HCT116 (cell line): Measurements from ENCODE around the gene PIGL.
"Not testable (repeated sequence)": the region's sequence is repeated elsewhere in the genome, so short reads cannot be mapped to it uniquely, and the experiment has no call there.

Experiments used
- EZH2 ChIP-seq: fragments of 200-600 bp; sonication (generic); IDR thresholded peaks from 2 replicates; pipeline ENCODE4 v1.6.1; 2017; ENCODE audit warnings: antibody characterized with exemption, mixed run types
- EZH2phosphoT487 ChIP-seq: fragments of 200-600 bp; IDR thresholded peaks from 2 replicates; pipeline ENCODE4 v1.6.1; 2018; ENCODE audit warnings: antibody characterized with exemption, borderline replicate concordance
- JUND ChIP-seq: IDR thresholded peaks from 2 replicates; pipeline ENCODE4 v1.6.1; 2012
- POLR2A ChIP-seq: IDR thresholded peaks from 2 replicates; pipeline ENCODE4 v1.7.0; 2011; ENCODE audit warnings: borderline replicate concordance; ENCODE audit not compliant: insufficient read depth, insufficient read length; ENCODE audit errors: extremely low read depth
- SIN3A ChIP-seq: IDR thresholded peaks from 2 replicates; pipeline ENCODE4 v1.6.1; 2012; ENCODE audit warnings: low read depth
- SP1 ChIP-seq: IDR thresholded peaks from 2 replicates; pipeline ENCODE4 v1.6.1; 2012; ENCODE audit warnings: low read depth
- YY1 ChIP-seq: IDR thresholded peaks from 2 replicates; pipeline ENCODE4 v1.6.1; 2011; ENCODE audit warnings: low read length, low read depth, moderate library complexity, mild to moderate bottlenecking; ENCODE audit not compliant: insufficient replicate concordance; ENCODE audit errors: extremely low read depth
- TF ChIP-seq, protein P1 (sequence below): IDR thresholded peaks from 2 replicates; pipeline ENCODE4 v1.6.1; 2012
- TF ChIP-seq, protein P2 (sequence below): IDR thresholded peaks from 2 replicates; pipeline ENCODE4 v1.6.1; 2012; ENCODE audit warnings: low read depth
- TF ChIP-seq, protein P3 (sequence below), 3 experiments: fragments of 200-600 bp in 1 of 3; sonication (generic) in 1 of 3; IDR thresholded peaks in 2 of 3; conservative IDR thresholded peaks in 1 of 3; 2 replicates each; pipeline ENCODE4 v1.5.1; 2012 to 2017; ENCODE audit warnings: low read depth in 2 of 3, low read length in 2 of 3, antibody characterized with exemption in 1 of 3, borderline replicate concordance in 1 of 3, control low read depth in 1 of 3, mild to moderate bottlenecking in 1 of 3, mixed read lengths in 1 of 3, mixed run types in 1 of 3, moderate library complexity in 1 of 3; ENCODE audit not compliant: insufficient read depth in 1 of 3

DNA sequence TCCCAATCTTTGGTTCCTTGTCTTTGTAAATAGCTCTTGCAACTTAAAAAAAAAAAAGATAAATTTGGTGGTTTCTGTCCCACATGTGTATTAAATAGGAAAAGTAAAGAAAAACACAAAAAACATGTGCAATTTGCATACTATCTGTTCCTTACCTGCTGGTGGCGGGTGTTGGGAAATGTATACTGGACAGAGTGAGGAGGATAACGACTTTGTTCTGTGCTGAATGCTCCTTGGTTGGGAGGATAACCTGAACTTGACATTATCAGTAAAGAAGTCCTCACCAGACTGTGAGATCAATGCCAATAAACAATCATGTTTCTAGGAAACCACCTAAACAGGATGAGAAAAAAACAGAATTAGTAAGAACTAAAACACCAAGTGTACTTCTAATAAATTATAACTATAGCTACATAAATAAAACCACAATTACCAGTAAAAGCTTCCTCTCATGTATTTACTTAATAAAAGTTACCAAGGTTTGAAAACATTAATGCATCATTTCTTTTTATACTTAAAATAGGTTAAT lies 22.6 kb upstream of the PIGL start:
- TF ChIP-seq, protein P1, sequence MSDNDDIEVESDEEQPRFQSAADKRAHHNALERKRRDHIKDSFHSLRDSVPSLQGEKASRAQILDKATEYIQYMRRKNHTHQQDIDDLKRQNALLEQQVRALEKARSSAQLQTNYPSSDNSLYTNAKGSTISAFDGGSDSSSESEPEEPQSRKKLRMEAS, result not testable (repeated sequence)
- TF ChIP-seq, protein P2, sequence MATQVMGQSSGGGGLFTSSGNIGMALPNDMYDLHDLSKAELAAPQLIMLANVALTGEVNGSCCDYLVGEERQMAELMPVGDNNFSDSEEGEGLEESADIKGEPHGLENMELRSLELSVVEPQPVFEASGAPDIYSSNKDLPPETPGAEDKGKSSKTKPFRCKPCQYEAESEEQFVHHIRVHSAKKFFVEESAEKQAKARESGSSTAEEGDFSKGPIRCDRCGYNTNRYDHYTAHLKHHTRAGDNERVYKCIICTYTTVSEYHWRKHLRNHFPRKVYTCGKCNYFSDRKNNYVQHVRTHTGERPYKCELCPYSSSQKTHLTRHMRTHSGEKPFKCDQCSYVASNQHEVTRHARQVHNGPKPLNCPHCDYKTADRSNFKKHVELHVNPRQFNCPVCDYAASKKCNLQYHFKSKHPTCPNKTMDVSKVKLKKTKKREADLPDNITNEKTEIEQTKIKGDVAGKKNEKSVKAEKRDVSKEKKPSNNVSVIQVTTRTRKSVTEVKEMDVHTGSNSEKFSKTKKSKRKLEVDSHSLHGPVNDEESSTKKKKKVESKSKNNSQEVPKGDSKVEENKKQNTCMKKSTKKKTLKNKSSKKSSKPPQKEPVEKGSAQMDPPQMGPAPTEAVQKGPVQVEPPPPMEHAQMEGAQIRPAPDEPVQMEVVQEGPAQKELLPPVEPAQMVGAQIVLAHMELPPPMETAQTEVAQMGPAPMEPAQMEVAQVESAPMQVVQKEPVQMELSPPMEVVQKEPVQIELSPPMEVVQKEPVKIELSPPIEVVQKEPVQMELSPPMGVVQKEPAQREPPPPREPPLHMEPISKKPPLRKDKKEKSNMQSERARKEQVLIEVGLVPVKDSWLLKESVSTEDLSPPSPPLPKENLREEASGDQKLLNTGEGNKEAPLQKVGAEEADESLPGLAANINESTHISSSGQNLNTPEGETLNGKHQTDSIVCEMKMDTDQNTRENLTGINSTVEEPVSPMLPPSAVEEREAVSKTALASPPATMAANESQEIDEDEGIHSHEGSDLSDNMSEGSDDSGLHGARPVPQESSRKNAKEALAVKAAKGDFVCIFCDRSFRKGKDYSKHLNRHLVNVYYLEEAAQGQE, result not testable (repeated sequence)
- TF ChIP-seq, protein P3, sequence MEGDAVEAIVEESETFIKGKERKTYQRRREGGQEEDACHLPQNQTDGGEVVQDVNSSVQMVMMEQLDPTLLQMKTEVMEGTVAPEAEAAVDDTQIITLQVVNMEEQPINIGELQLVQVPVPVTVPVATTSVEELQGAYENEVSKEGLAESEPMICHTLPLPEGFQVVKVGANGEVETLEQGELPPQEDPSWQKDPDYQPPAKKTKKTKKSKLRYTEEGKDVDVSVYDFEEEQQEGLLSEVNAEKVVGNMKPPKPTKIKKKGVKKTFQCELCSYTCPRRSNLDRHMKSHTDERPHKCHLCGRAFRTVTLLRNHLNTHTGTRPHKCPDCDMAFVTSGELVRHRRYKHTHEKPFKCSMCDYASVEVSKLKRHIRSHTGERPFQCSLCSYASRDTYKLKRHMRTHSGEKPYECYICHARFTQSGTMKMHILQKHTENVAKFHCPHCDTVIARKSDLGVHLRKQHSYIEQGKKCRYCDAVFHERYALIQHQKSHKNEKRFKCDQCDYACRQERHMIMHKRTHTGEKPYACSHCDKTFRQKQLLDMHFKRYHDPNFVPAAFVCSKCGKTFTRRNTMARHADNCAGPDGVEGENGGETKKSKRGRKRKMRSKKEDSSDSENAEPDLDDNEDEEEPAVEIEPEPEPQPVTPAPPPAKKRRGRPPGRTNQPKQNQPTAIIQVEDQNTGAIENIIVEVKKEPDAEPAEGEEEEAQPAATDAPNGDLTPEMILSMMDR (IDR thresholded peaks at IDR 0.05 in 2 of 3, conservative IDR thresholded peaks at IDR 0.05 in 1 of 3; ENCODE audit: borderline replicate concordance in 1 of 3, insufficient read depth in 1 of 3, low read depth in 2 of 3, low read length in 2 of 3), result not testable (repeated sequence)
- TF ChIP-seq JUND, EZH2phosphoT487, SP1, POLR2A, YY1, EZH2, SIN3A: not testable (repeated sequence)
